HUES6 (cell line): Measurements from ENCODE around the gene AFAP1.

Source experiments
- H3K27ac ChIP-seq: 2 replicates; pipeline ENCODE4 v1.7.0; 2013; ENCODE audit warnings: low read depth, mild to moderate bottlenecking, low read length, inconsistent platforms
- H3K27me3 ChIP-seq: 2 replicates; pipeline ENCODE4 v1.6.1; 2013; ENCODE audit warnings: low read length; ENCODE audit not compliant: control insufficient read depth, insufficient read depth
- H3K36me3 ChIP-seq: 2 replicates; pipeline ENCODE4 v1.6.1; 2013; ENCODE audit warnings: low read length; ENCODE audit not compliant: control insufficient read depth, insufficient read depth
- H3K4me1 ChIP-seq: 2 replicates; pipeline ENCODE4 v1.6.1; 2013; ENCODE audit warnings: low read length; ENCODE audit not compliant: control insufficient read depth, insufficient read depth
- H3K4me3 ChIP-seq: 2 replicates; pipeline ENCODE4 v1.5.1; 2013; ENCODE audit warnings: low read depth, low read length
- H3K9ac ChIP-seq: one replicate; pipeline ENCODE4 v1.6.1; 2013; ENCODE audit warnings: mild to moderate bottlenecking, low read length
- H3K9me3 ChIP-seq: 2 replicates; pipeline ENCODE4 v1.6.1; 2013; ENCODE audit warnings: low read depth, low read length; ENCODE audit not compliant: control insufficient read depth, insufficient read depth

The AFAP1 gene

GRCh38 chr4:7968262-7968896 lies 28.7 kb upstream of the AFAP1 start:
- Histone ChIP-seq H3K27me3 (no peaks in the 10 kb centered on the region), H3K9me3 (no peaks in the 10 kb centered on the region), H3K36me3 (no peaks in the 10 kb centered on the region), H3K27ac (no peak overlapping the region), H3K9ac (no peak overlapping the region), H3K4me3 (no peak overlapping the region), H3K4me1 (peaks cover 47% of the 10 kb centered on the region)

GRCh38 chr4:7967501-7968261 lies 28.0 kb upstream of the AFAP1 start:
- H3K9me3 ChIP-seq: no peaks in the 10 kb centered on the region
- no peaks in the 10 kb centered on the region for H3K27me3 ChIP-seq
- H3K27ac ChIP-seq: no peak overlapping the region
- peaks cover 46% of the 10 kb centered on the region for H3K4me1 ChIP-seq
- no peak overlapping the region for H3K4me3 ChIP-seq
- no peaks in the 10 kb centered on the region for H3K36me3 ChIP-seq
- H3K9ac ChIP-seq: no peak overlapping the region

- Histone ChIP-seq H3K4me3 (no peak overlapping the region), H3K27ac (no peak overlapping the region), H3K4me1 (peaks cover 40% of the 10 kb centered on the region), H3K27me3 (no peaks in the 10 kb centered on the region), H3K36me3 (no peaks in the 10 kb centered on the region), H3K9me3 (no peaks in the 10 kb centered on the region), H3K9ac (no peak overlapping the region)
Observed at GRCh38 chr4:7967063-7967440, 27.4 kb upstream of the AFAP1 start.

GRCh38 chr4:7966281-7967062 lies 26.8 kb upstream of the AFAP1 start:
- Histone ChIP-seq H3K4me3 (no peak overlapping the region), H3K9me3 (no peaks in the 10 kb centered on the region), H3K27me3 (no peaks in the 10 kb centered on the region), H3K4me1 (peaks cover 35% of the 10 kb centered on the region), H3K9ac (no peak overlapping the region), H3K27ac (no peak overlapping the region), H3K36me3 (no peaks in the 10 kb centered on the region)

GRCh38 chr4:7964890-7965662 lies 25.4 kb upstream of the AFAP1 start:
- no peaks in the 10 kb centered on the region for H3K36me3 ChIP-seq
- no peak overlapping the region for H3K9ac ChIP-seq
- no peaks in the 10 kb centered on the region for H3K27me3 ChIP-seq
- H3K9me3 ChIP-seq: no peaks in the 10 kb centered on the region
- H3K27ac ChIP-seq: no peak overlapping the region
- H3K4me3 ChIP-seq: no peak overlapping the region
- H3K4me1 ChIP-seq: peaks cover 31% of the 10 kb centered on the region

- Histone ChIP-seq H3K4me1 (peaks cover 25% of the 10 kb centered on the region), H3K4me3 (no peak overlapping the region), H3K27me3 (no peaks in the 10 kb centered on the region), H3K9me3 (no peaks in the 10 kb centered on the region), H3K9ac (no peak overlapping the region), H3K27ac (no peak overlapping the region), H3K36me3 (no peaks in the 10 kb centered on the region)
Observed at GRCh38 chr4:7964459-7964858, 24.8 kb upstream of the AFAP1 start.

GRCh38 chr4:7963691-7964090 lies 24.0 kb upstream of the AFAP1 start:
- Histone ChIP-seq H3K4me3 (no peak overlapping the region), H3K27ac (no peak overlapping the region), H3K4me1 (peaks cover 28% of the 10 kb centered on the region), H3K27me3 (no peaks in the 10 kb centered on the region), H3K36me3 (no peaks in the 10 kb centered on the region), H3K9me3 (no peaks in the 10 kb centered on the region), H3K9ac (no peak overlapping the region)

GRCh38 chr4:7962609-7963508 lies 23.2 kb upstream of the AFAP1 start:
- Histone ChIP-seq H3K4me3 (no peak overlapping the region), H3K9ac (no peak overlapping the region), H3K27ac (no peak overlapping the region), H3K4me1 (peaks cover 22% of the 10 kb centered on the region), H3K27me3 (no peaks in the 10 kb centered on the region), H3K9me3 (no peaks in the 10 kb centered on the region), H3K36me3 (no peaks in the 10 kb centered on the region)

- H3K27me3 ChIP-seq: no peaks in the 10 kb centered on the region
- no peak overlapping the region for H3K4me3 ChIP-seq
- no peaks in the 10 kb centered on the region for H3K36me3 ChIP-seq
- H3K9ac ChIP-seq: no peak overlapping the region
- H3K27ac ChIP-seq: no peak overlapping the region
- peaks cover 36% of the 10 kb centered on the region for H3K4me1 ChIP-seq
- no peaks in the 10 kb centered on the region for H3K9me3 ChIP-seq
Observed at GRCh38 chr4:7960790-7961655, 21.4 kb upstream of the AFAP1 start.
